HPDE6-E6E7 (cell line): ENCODE results near the gene CSF2.
A peak's percentile ranks its signal among the peaks of the same experiment; 100 is the strongest.

ENCODE experiments used
- DNase-seq: peaks from one replicate; pipeline ENCODE4 v3.0.0; 2011; ENCODE audit warnings: missing footprints; ENCODE audit errors: extremely low spot score

The CSF2 gene

GRCh38 chr5:132073231-132074013 lies at the start of gene CSF2:
Gene CSF2, plus strand, starts transcription at chr5:132073789. Its CDS starts 35 bp downstream, at chr5:132073824.
- DNase-seq, result peak; percentile 84

- DNase-seq, result no peak
Observed at GRCh38 chr5:132024117-132024435, 49.5 kb upstream of the CSF2 start.

- no peak for DNase-seq
Observed at GRCh38 chr5:132024789-132025402, 48.7 kb upstream of the CSF2 start.

GRCh38 chr5:132025403-132025971 lies 48.1 kb upstream of the CSF2 start:
- no peak for DNase-seq

- no peak for DNase-seq
Observed at GRCh38 chr5:132026516-132027008, 47.0 kb upstream of the CSF2 start.

GRCh38 chr5:132027027-132027426 lies 46.6 kb upstream of the CSF2 start:
- no peak for DNase-seq

GRCh38 chr5:132029609-132030330 lies 43.8 kb upstream of the CSF2 start:
- DNase-seq, result no peak

GRCh38 chr5:132030610-132031009 lies 43.0 kb upstream of the CSF2 start:
- DNase-seq, result no peak

GRCh38 chr5:132032196-132032595 lies 41.4 kb upstream of the CSF2 start:
- DNase-seq, result no peak

- DNase-seq, result no peak
Observed at GRCh38 chr5:132033122-132033521, 40.5 kb upstream of the CSF2 start.

GRCh38 chr5:132037353-132037752 lies 36.2 kb upstream of the CSF2 start:
- no peak for DNase-seq

- no peak for DNase-seq
Observed at GRCh38 chr5:132044207-132044606, 29.4 kb upstream of the CSF2 start.

GRCh38 chr5:132046880-132047299 lies 26.7 kb upstream of the CSF2 start:
- DNase-seq, result no peak

GRCh38 chr5:132049093-132049492 lies 24.5 kb upstream of the CSF2 start:
- no peak for DNase-seq

- DNase-seq, result no peak
Observed at GRCh38 chr5:132049559-132049958, 24.0 kb upstream of the CSF2 start.

GRCh38 chr5:132050136-132050535 lies 23.5 kb upstream of the CSF2 start:
- DNase-seq, result no peak

GRCh38 chr5:132050661-132051552 lies 22.7 kb upstream of the CSF2 start:
- no peak for DNase-seq

GRCh38 chr5:132052520-132052919 lies 21.1 kb upstream of the CSF2 start:
- DNase-seq, result no peak

GRCh38 chr5:132053483-132053882 lies 20.1 kb upstream of the CSF2 start:
- no peak for DNase-seq

GRCh38 chr5:132054031-132054696 lies 19.4 kb upstream of the CSF2 start:
- DNase-seq, result no peak
